Mesenchymal stem cell (in vitro differentiated cells and primary cell): ENCODE results near the gene CDC42BPA.

ENCODE experiments used
- DNase-seq: peaks from one replicate; pipeline ENCODE4 v3.0.0-alpha.2; 2013
- H2AFZ ChIP-seq: one replicate; pipeline ENCODE4 v1.6.1; 2013; ENCODE audit warnings: low read depth, mild to moderate bottlenecking, control low read depth, inconsistent platforms, low read length, moderate library complexity
- H2AK5ac ChIP-seq: 2 replicates; pipeline ENCODE4 v1.6.1; 2013; ENCODE audit warnings: low read length, moderate library complexity, mild to moderate bottlenecking, inconsistent platforms; ENCODE audit not compliant: severe bottlenecking
- H2BK120ac ChIP-seq: one replicate; pipeline ENCODE4 v1.6.1; 2013; ENCODE audit warnings: low read depth, mild to moderate bottlenecking, inconsistent platforms, low read length, moderate library complexity
- H2BK12ac ChIP-seq, 2 experiments: one replicate each; pipeline ENCODE4 v1.6.1; 2013; ENCODE audit warnings: inconsistent platforms in 2 of 2, low read length in 2 of 2, mild to moderate bottlenecking in 2 of 2, moderate library complexity in 2 of 2, control low read depth in 1 of 2
- H2BK15ac ChIP-seq: one replicate; pipeline ENCODE4 v1.6.1; 2013; ENCODE audit warnings: mild to moderate bottlenecking, low read depth, inconsistent platforms; ENCODE audit not compliant: poor library complexity, severe bottlenecking
- H2BK5ac ChIP-seq: 2 replicates; pipeline ENCODE4 v1.6.1; 2013; ENCODE audit warnings: low read depth, mild to moderate bottlenecking, low read length, control low read depth, inconsistent platforms; ENCODE audit not compliant: poor library complexity, severe bottlenecking
- H3K14ac ChIP-seq, 2 experiments: one replicate each; pipeline ENCODE4 v1.6.1; 2013; ENCODE audit warnings: inconsistent platforms in 2 of 2, low read length in 2 of 2, control low read depth in 1 of 2, mild to moderate bottlenecking in 1 of 2, moderate library complexity in 1 of 2
- H3K18ac ChIP-seq, 2 experiments: one replicate each; pipeline ENCODE4 v1.6.1; 2013; ENCODE audit warnings: inconsistent platforms in 2 of 2, low read length in 2 of 2, control low read depth in 1 of 2, low read depth in 1 of 2, mild to moderate bottlenecking in 1 of 2
- H3K23ac ChIP-seq, 2 experiments: one replicate each; pipeline ENCODE4 v1.6.1; 2013; ENCODE audit warnings: inconsistent platforms in 2 of 2, low read length in 2 of 2, mild to moderate bottlenecking in 2 of 2, moderate library complexity in 2 of 2, control low read depth in 1 of 2
- H3K27ac ChIP-seq: 2 replicates; pipeline ENCODE4 v1.5.1; 2013; ENCODE audit warnings: mild to moderate bottlenecking, moderate library complexity, low read length, control low read depth, inconsistent platforms; ENCODE audit not compliant: poor library complexity, severe bottlenecking
- H3K27me3 ChIP-seq, 2 experiments: 2 replicates each; pipeline versions ENCODE4 v1.6.1 to v1.7.0; 2013; ENCODE audit warnings: low read length in 2 of 2, mild to moderate bottlenecking in 2 of 2, moderate library complexity in 2 of 2, control low read depth in 1 of 2, inconsistent platforms in 1 of 2; ENCODE audit not compliant: control insufficient read depth in 1 of 2, insufficient read depth in 1 of 2
- H3K36me3 ChIP-seq, 2 experiments: 2 replicates each; pipeline versions ENCODE4 v1.6.1 to v1.7.0; 2013; ENCODE audit warnings: low read length in 2 of 2, control low read depth in 1 of 2, inconsistent platforms in 1 of 2, low read depth in 1 of 2, mild to moderate bottlenecking in 1 of 2; ENCODE audit not compliant: insufficient read depth in 2 of 2, control insufficient read depth in 1 of 2
- H3K4ac ChIP-seq, 2 experiments: one replicate each; pipeline ENCODE4 v1.6.1; 2013; ENCODE audit warnings: inconsistent platforms in 2 of 2, low read length in 2 of 2, mild to moderate bottlenecking in 2 of 2, moderate library complexity in 2 of 2, control low read depth in 1 of 2, low read depth in 1 of 2
- H3K4me1 ChIP-seq: 2 replicates; pipeline ENCODE4 v1.6.1; 2013; ENCODE audit warnings: low read depth, low read length, control low read depth; ENCODE audit not compliant: control insufficient read depth, insufficient read depth
- H3K4me2 ChIP-seq: 2 replicates; pipeline ENCODE4 v1.6.1; 2013; ENCODE audit warnings: low read length, mild to moderate bottlenecking, inconsistent platforms; ENCODE audit not compliant: poor library complexity, severe bottlenecking
- H3K4me3 ChIP-seq, 2 experiments: 2 replicates each; pipeline versions ENCODE4 v1.5.1 to v1.7.0; 2013; ENCODE audit warnings: low read length in 2 of 2, mild to moderate bottlenecking in 2 of 2, control low read depth in 1 of 2, low read depth in 1 of 2; ENCODE audit not compliant: insufficient read depth in 1 of 2
- H3K79me1 ChIP-seq: replicated peaks from 2 replicates; pipeline ENCODE4 v1.6.1; 2013; ENCODE audit warnings: mild to moderate bottlenecking, control low read depth, low read length, inconsistent platforms; ENCODE audit not compliant: poor library complexity, severe bottlenecking
- H3K9ac ChIP-seq: 2 replicates; pipeline ENCODE4 v1.7.0; 2013; ENCODE audit warnings: mild to moderate bottlenecking, low read length, moderate library complexity
- H3K9me3 ChIP-seq: 2 replicates; pipeline ENCODE4 v1.7.0; 2013; ENCODE audit warnings: mild to moderate bottlenecking, low read length; ENCODE audit not compliant: control insufficient read depth
- H4K8ac ChIP-seq: one replicate; pipeline ENCODE4 v1.6.1; 2013; ENCODE audit warnings: inconsistent platforms, mild to moderate bottlenecking, low read length, moderate library complexity
- H4K91ac ChIP-seq: one replicate; pipeline ENCODE4 v1.6.1; 2013; ENCODE audit warnings: mild to moderate bottlenecking, low read length, inconsistent platforms
- WGBS: methylation state at CpG from one replicate; pipeline ENCODE4 v1.1.7; 2013; ENCODE audit warnings: mixed read lengths; 5-methylcytosine and 5-hydroxymethylcytosine counted together

CDC42BPA gene

DNA sequence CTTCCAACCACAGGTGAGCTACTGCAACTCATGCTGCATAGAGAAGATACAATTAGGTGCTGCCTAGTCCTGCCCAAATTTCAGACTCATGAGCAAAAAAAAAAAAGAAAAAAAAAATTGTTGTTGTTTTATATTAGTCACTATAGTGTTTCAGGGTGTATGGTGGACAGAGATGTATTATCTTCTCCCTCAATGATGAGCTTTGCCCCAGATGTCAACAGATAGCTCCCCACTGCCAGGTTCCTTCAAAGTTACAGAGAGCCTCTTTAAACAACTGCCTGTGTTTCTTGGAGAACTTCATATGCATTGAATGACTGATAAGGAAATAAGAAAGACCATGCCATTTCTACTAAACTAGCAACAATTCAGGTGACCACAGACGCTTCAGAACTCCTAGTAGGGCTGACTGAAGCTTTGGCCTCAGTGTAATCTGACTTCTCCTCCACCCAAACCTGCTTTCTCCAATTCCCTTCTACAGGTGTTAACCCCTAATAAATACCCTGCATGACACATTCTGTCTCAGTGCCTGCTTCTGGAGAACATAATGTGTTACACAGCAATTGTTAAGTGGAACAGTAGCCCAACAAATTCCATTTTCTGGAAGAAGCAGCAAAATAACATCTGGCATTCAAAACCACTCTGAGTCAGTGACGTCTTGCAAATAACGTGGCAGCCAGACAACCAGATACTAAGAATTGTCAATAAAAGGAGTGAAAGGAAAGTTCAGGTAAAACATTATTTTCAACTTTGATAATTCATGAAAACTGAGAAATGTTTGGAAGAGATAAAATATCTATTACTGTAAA lies 147.7 kb downstream of the CDC42BPA start:
- Histone ChIP-seq H3K9me3 (no peaks in the 10 kb centered on the region), H2BK5ac (no peak overlapping the region), H2AFZ (peak overlapping the region; percentile 14), H3K4me1 (no peaks in the 10 kb centered on the region), H3K23ac (no peak overlapping the region), H3K14ac (no peak overlapping the region), H3K4me2 (no peak overlapping the region), H3K27ac (no peak overlapping the region), H3K27me3 (no peaks in the 10 kb centered on the region), H3K18ac (no peak overlapping the region), H2BK120ac (no peak overlapping the region), H2AK5ac (no peak overlapping the region), H3K79me1 (peaks cover 17% of the 10 kb centered on the region), H4K8ac (no peak overlapping the region), H3K9ac (no peak overlapping the region), H4K91ac (no peak overlapping the region), H3K4me3 (no peak overlapping the region), H2BK15ac (no peak overlapping the region), H3K4ac (no peak overlapping the region), H3K36me3 (no peaks in the 10 kb centered on the region), H2BK12ac (no peak overlapping the region)
- no peak for DNase-seq
- 100% methylated on average over 1 of the region's 3 CpGs for WGBS

DNA sequence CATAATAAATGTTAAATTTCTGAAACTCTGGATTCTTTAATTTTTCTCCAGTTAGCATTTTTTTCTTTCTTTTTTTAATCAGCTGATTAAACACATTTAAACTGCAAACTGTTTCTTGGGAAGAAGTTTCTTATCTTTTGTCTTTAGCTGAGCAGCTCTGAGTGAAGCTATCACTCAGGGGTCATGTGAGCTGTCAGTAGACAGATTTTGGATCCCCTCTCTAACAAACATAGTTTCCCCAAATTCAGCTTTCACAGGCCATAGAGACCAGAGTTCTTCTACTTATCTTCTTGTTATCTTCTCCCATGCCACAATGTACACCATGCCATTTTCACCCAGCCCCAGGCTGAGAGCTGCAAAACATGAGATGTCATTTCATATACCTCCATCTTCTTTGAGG lies 148.9 kb downstream of the CDC42BPA start:
- Histone ChIP-seq H2AFZ (no peak overlapping the region), H3K27ac (no peak overlapping the region), H3K4me1 (no peaks in the 10 kb centered on the region), H3K18ac (no peak overlapping the region), H3K9ac (no peak overlapping the region), H3K36me3 (no peaks in the 10 kb centered on the region), H2BK15ac (no peak overlapping the region), H3K4me2 (no peak overlapping the region), H3K23ac (no peak overlapping the region), H3K9me3 (no peaks in the 10 kb centered on the region), H2BK120ac (no peak overlapping the region), H2BK12ac (no peak overlapping the region), H3K4ac (peak overlapping the region in 1 of 2 experiments; percentile 49), H3K14ac (no peak overlapping the region), H4K8ac (no peak overlapping the region), H2AK5ac (no peak overlapping the region), H3K27me3 (no peaks in the 10 kb centered on the region), H2BK5ac (no peak overlapping the region), H3K4me3 (no peak overlapping the region), H4K91ac (no peak overlapping the region), H3K79me1 (peaks cover 18% of the 10 kb centered on the region)
- no peak for DNase-seq

DNA sequence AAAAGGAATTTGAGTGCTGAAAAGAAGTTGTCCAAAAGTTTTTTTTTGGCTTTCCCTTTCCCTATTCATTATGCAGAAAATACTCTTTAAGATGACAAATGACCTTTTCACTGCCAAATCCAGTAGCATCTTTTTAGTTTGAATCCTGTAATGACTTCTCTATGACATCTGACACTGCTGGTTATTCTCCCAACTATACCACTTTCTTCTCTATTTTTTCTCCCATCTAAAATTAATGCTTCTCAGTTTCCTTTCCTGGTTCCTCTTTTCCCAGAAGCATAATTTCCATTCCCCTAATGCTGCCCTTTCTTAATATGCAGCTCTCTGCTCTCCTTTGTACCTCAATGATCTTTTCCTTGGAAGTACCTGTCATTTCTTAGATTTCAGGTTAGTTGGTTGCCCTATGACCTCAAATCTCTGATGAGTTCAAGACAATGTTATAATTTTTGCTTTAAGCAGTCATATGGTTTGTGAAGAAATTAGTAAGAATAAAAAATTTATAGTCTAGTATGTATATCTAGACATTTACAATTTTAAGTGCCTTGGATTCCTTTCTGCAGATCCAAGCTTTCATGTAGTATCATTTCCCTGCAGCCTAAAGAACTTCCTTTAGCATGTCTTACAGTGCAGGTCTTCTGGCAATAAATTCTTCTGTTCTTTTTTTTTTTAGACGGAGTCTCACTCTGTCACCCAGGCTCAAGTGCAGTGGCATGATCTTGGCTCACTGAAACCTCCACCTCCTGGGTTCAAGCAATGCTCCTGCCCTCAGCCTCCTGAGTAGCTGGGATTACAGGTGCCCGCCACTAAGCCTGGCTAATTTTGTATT lies 150.8 kb downstream of the CDC42BPA start:
- H3K4me1 ChIP-seq, result no peaks in the 10 kb centered on the region
- no peak overlapping the region for H3K14ac ChIP-seq
- no peak overlapping the region for H2AK5ac ChIP-seq
- no peak overlapping the region for H3K18ac ChIP-seq
- DNase-seq, result no peak
- no peak overlapping the region for H2BK15ac ChIP-seq
- H3K4ac ChIP-seq, result no peak overlapping the region
- no peak overlapping the region for H3K4me2 ChIP-seq
- H4K91ac ChIP-seq, result no peak overlapping the region
- no peak overlapping the region for H4K8ac ChIP-seq
- whole genome bisulfite sequencing, result 76% methylated on average over 2 of the region's 2 CpGs
- H3K27ac ChIP-seq, result no peak overlapping the region
- no peak overlapping the region for H2BK5ac ChIP-seq
- no peaks in the 10 kb centered on the region for H3K9me3 ChIP-seq
- peaks cover 13% of the 10 kb centered on the region for H3K79me1 ChIP-seq
- H3K23ac ChIP-seq, result no peak overlapping the region
- no peak overlapping the region for H2BK120ac ChIP-seq
- no peaks in the 10 kb centered on the region for H3K36me3 ChIP-seq
- no peak overlapping the region for H2AFZ ChIP-seq
- H3K27me3 ChIP-seq, result no peaks in the 10 kb centered on the region
- H2BK12ac ChIP-seq, result no peak overlapping the region
- no peak overlapping the region for H3K9ac ChIP-seq
- no peak overlapping the region for H3K4me3 ChIP-seq

DNA sequence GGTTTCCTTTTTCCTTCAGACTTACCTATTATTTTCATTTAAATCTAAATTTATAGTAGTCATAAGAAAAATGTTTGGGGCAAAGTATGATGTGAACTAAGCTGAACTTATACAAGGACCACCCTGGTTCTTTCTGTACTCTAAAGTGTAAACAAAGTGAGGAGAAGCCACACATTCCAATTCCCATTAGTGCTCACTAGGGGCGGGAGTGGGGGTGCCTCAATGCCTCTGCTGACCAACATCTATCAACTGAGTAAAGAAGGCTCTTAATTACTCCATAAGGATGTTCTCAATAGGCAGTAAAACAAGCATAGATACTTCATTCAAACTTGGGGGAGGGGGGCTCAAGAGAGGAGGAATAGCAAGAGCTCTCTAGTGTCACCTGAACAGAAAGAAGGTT lies 151.7 kb downstream of the CDC42BPA start:
- no peak overlapping the region for H3K4ac ChIP-seq
- H2BK15ac ChIP-seq, result no peak overlapping the region
- H3K79me1 ChIP-seq, result peaks cover 15% of the 10 kb centered on the region
- H3K4me3 ChIP-seq, result no peak overlapping the region
- H3K4me1 ChIP-seq, result no peaks in the 10 kb centered on the region
- H2BK120ac ChIP-seq, result no peak overlapping the region
- no peak overlapping the region for H2AFZ ChIP-seq
- no peak overlapping the region for H2BK5ac ChIP-seq
- no peak overlapping the region for H3K9ac ChIP-seq
- no peak overlapping the region for H4K8ac ChIP-seq
- H3K36me3 ChIP-seq, result no peaks in the 10 kb centered on the region
- H3K14ac ChIP-seq, result no peak overlapping the region
- H3K27me3 ChIP-seq, result no peaks in the 10 kb centered on the region
- H3K27ac ChIP-seq, result no peak overlapping the region
- no peak overlapping the region for H3K18ac ChIP-seq
- no peak for DNase-seq
- H2AK5ac ChIP-seq, result no peak overlapping the region
- no peak overlapping the region for H3K23ac ChIP-seq
- no CpG with 5 or more reads among the region's 1 CpG for WGBS
- no peak overlapping the region for H3K4me2 ChIP-seq
- H3K9me3 ChIP-seq, result no peaks in the 10 kb centered on the region
- no peak overlapping the region for H4K91ac ChIP-seq
- H2BK12ac ChIP-seq, result no peak overlapping the region
